ENCODE measurements around the gene PPIB. TPM values are rescaled to one million over a fixed set of nuclear protein-coding genes. Genes with fewer than 3 reads are reported as not detected.
"Not testable (repeated sequence)": the region's sequence is repeated elsewhere in the genome, so short reads cannot be mapped to it uniquely, and the experiment has no call there.

Gene PPIB
- total and polyA plus RNA-seq, 2 experiments from 2014 or later = 1,188 to 1,748 TPM

DNA sequence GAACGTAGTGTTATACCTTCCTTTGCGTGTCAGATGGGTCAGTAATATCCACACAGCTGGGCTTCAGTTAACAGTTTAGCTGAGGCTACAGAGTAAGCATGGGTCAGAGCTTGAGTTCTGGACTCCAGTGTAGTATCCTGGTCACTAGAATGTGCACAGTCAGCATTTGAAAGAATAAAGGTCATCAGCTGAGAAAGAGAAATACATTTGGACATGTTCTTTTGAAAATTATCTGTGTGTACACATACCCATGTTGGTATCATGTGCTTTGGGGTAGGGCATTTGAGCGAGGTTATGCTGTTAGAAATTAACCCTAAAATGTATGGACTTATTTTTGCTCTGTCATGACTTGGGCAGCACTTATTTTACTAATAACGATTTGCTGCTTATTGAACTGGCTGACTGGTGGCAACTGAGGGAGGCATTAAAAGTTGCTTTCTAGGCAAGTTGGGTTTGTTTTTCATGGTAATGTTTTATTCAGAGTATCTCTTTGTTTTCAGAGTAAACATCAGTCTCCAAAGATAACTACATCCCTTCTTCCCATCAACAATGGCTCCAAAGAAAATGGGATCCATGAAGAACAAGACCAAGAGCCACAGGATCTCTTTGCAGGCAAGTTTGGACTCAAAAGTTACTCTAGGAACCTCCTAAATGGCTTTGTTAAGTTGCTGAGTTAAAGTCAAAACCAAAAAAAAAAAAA lies 50.6 kb downstream of the PPIB start:
- Histone ChIP-seq H3K4me1 (ENCODE audit: insufficient read depth) (peaks cover 22% of the 10 kb centered on the region), H3K4me3 (no peak overlapping the region), H3K79me2 (ENCODE audit: insufficient read depth) (peaks cover 91% of the 10 kb centered on the region), H4K20me1 (ENCODE audit: insufficient read depth) (no peaks in the 10 kb centered on the region), H3F3A (ENCODE audit: insufficient read depth) (peaks cover 20% of the 10 kb centered on the region; the same call in 1 of the 2 replicates), H3K27me3 (replicated peaks; ENCODE audit: insufficient read depth) (no peaks in the 10 kb centered on the region), H3K36me3 (ENCODE audit: low read depth) (peaks cover 15% of the 10 kb centered on the region), H3K4me2 (ENCODE audit: unreplicated experiment) (peak overlapping the region; percentile 10), H3K9ac (peak overlapping the region; percentile 50), H3K9me2 (ENCODE audit: insufficient read depth) (no peaks in the 10 kb centered on the region), H3K27ac (peak overlapping the region; percentile 89), H2AFZ (no peak overlapping the region), H3K9me3 (ENCODE audit: low read depth) (no peaks in the 10 kb centered on the region)
- no peak for TF ChIP-seq EZH2 (IDR thresholded peaks at IDR 0.05; ENCODE audit: insufficient read depth, poor library complexity, severe bottlenecking)
- no peak for TF ChIP-seq EZH2phosphoT487 (IDR thresholded peaks at IDR 0.05; ENCODE audit: insufficient read depth, low read depth)
- 77 to 80% methylated on average over 4 of the region's 4 CpGs for WGBS, 2 experiments (ENCODE audit: low coverage in 1 of 2, low lambda C conversion rate in 2 of 2, missing lambda C conversion rate in 2 of 2)
- in situ Hi-C loops (cut with MboI) = no loop called here
- peak; percentile 15 for DNase-seq

DNA sequence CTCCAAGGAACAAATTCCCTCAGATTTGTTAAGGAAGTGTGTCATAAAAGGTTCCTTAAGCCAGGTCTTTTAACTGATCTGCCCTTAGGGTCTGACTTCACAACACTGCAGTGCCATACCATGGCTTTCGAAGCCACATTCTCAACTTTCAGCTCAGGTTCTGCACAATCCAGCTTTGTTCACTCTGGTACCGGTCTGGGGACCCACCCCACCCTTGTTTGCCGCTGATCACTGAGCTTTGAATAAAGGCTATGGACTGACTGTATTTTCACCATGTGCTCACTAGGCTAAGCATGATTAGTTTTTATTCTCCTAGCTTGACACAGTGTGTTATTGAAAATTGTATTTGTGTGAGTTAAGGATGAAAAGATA lies 51.2 kb downstream of the PPIB start:
- Histone ChIP-seq H3K36me3 (ENCODE audit: low read depth) (peaks cover 15% of the 10 kb centered on the region), H3K9me2 (ENCODE audit: insufficient read depth) (no peaks in the 10 kb centered on the region), H3K4me2 (ENCODE audit: unreplicated experiment) (no peak overlapping the region), H3K27me3 (replicated peaks; ENCODE audit: insufficient read depth) (no peaks in the 10 kb centered on the region), H3K9ac (no peak overlapping the region), H3K9me3 (ENCODE audit: low read depth) (no peaks in the 10 kb centered on the region), H3F3A (ENCODE audit: insufficient read depth) (peaks cover 20% of the 10 kb centered on the region; the same call in 1 of the 2 replicates), H3K4me1 (ENCODE audit: insufficient read depth) (peaks cover 22% of the 10 kb centered on the region), H3K4me3 (no peak overlapping the region), H2AFZ (no peak overlapping the region), H4K20me1 (ENCODE audit: insufficient read depth) (no peaks in the 10 kb centered on the region; the same call in 1 of the 2 replicates), H3K27ac (peak overlapping the region; percentile 89), H3K79me2 (ENCODE audit: insufficient read depth) (peaks cover 91% of the 10 kb centered on the region)
- in situ Hi-C loops (cut with MboI) = no loop called here
- TF ChIP-seq EZH2 (IDR thresholded peaks at IDR 0.05; ENCODE audit: insufficient read depth, poor library complexity, severe bottlenecking) = no peak
- TF ChIP-seq EZH2phosphoT487 (IDR thresholded peaks at IDR 0.05; ENCODE audit: insufficient read depth, low read depth) = no peak
- DNase-seq = no peak
- WGBS, 2 experiments (ENCODE audit: low coverage in 1 of 2, low lambda C conversion rate in 2 of 2, missing lambda C conversion rate in 2 of 2) = 68 to 80% methylated on average over 3 of the region's 3 CpGs

DNA sequence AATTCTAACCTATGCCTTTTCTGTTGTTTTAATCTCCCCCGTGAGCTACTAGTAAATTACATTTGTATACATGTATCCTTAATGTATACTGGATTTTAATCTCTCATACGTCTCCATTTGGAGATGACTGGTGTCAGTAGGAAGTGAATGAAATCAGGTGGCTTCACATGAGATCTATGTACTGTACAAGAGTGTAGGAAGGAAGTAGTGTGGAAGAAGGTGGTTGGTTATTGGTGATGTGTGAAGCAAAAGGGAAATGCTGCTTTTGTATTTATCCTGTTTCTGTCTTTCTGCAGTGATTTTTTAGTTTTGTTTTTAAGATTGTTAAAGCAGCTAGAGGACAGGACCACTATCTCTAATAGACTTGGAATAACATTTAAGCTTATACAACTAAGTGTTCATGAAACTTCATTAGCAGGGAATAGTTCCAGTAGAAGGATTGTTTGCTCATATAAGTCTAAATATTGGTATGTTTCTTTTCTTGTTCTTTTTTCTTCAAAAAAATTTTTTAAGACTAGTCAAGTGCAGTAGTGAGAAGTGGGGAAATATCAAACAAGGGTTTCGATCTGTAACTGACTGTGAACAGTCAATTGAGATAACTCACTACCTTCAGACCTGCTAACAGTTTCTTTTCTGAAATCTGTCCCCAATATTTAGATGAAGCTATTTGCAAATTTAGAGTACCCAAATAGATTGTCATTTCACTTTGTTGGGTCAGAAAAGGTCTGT lies 51.7 kb downstream of the PPIB start:
- in situ Hi-C loops (cut with MboI) = no loop called here
- TF ChIP-seq EZH2phosphoT487 (IDR thresholded peaks at IDR 0.05; ENCODE audit: insufficient read depth, low read depth) (no peak), EZH2 (IDR thresholded peaks at IDR 0.05; ENCODE audit: insufficient read depth, poor library complexity, severe bottlenecking) (no peak)
- H3K9me3 ChIP-seq (ENCODE audit: low read depth) = no peaks in the 10 kb centered on the region
- no peaks in the 10 kb centered on the region for H3K27me3 ChIP-seq (replicated peaks; ENCODE audit: insufficient read depth)
- DNase-seq = no peak
- peaks cover 20% of the 10 kb centered on the region; the same call in 1 of the 2 replicates for H3F3A ChIP-seq (ENCODE audit: insufficient read depth)
- H3K9ac ChIP-seq = no peak overlapping the region
- H3K9me2 ChIP-seq (ENCODE audit: insufficient read depth) = no peaks in the 10 kb centered on the region
- H3K4me1 ChIP-seq (ENCODE audit: insufficient read depth) = peaks cover 22% of the 10 kb centered on the region
- H3K27ac ChIP-seq = peak overlapping the region; percentile 89
- WGBS, 2 experiments (ENCODE audit: low coverage in 1 of 2, low lambda C conversion rate in 2 of 2, missing lambda C conversion rate in 2 of 2) = 88 to 92% methylated on average over 3 of the region's 3 CpGs
- H2AFZ ChIP-seq = no peak overlapping the region
- peaks cover 94% of the 10 kb centered on the region for H3K79me2 ChIP-seq (ENCODE audit: insufficient read depth)
- peaks cover 2% of the 10 kb centered on the region; the same call in 1 of the 2 replicates for H4K20me1 ChIP-seq (ENCODE audit: insufficient read depth)
- no peak overlapping the region for H3K4me2 ChIP-seq (ENCODE audit: unreplicated experiment)
- H3K36me3 ChIP-seq (ENCODE audit: low read depth) = peaks cover 12% of the 10 kb centered on the region
- H3K4me3 ChIP-seq = no peak overlapping the region

DNA sequence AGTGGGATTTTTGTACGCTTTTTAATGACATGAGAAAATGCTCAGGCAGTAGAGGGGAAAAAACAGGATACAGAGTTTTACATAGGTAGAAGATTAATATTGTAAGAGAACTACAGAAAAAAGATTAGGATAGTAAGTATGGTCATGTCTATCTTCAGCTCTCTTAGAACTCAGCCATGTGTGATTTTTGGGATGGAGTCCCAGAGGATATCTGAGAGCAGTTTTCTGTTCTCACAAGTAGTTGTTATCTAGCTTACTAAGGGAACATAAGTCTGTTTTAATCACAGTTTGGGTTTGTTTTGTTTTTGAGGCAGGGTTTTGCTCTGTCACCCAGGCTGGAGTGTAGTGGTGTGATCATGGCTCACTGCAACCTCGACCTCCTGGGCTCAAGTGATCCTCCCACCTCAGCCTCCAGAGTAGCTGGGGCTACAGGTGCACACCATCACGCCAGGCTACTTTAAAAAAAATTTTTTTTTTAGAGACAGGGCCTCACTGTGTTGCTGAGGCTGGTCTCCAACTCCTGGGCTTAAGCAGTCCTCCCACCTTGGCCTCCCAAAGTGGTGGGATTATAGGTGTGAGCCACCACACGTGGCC lies 52.6 kb downstream of the PPIB start:
- WGBS, 2 experiments (ENCODE audit: low coverage in 1 of 2, low lambda C conversion rate in 2 of 2, missing lambda C conversion rate in 2 of 2) = 88 to 90% methylated on average over 4 of the region's 4 CpGs
- H3K36me3 ChIP-seq (ENCODE audit: low read depth); H3K27me3 ChIP-seq (replicated peaks; ENCODE audit: insufficient read depth); H4K20me1 ChIP-seq (ENCODE audit: insufficient read depth); H2AFZ ChIP-seq; H3K27ac ChIP-seq; H3K4me3 ChIP-seq; H3K9me3 ChIP-seq (ENCODE audit: low read depth); H3K4me2 ChIP-seq (ENCODE audit: unreplicated experiment); DNase-seq; in situ Hi-C loops (cut with MboI); H3K9me2 ChIP-seq (ENCODE audit: insufficient read depth); H3K9ac ChIP-seq: not testable (repeated sequence)
- Histone ChIP-seq H3K79me2 (ENCODE audit: insufficient read depth) (peaks cover 94% of the 10 kb centered on the region), H3F3A (ENCODE audit: insufficient read depth) (peaks cover 20% of the 10 kb centered on the region; the same call in 1 of the 2 replicates), H3K4me1 (ENCODE audit: insufficient read depth) (peaks cover 27% of the 10 kb centered on the region)
